ENCODE data around the gene PRR20G.

DNA sequence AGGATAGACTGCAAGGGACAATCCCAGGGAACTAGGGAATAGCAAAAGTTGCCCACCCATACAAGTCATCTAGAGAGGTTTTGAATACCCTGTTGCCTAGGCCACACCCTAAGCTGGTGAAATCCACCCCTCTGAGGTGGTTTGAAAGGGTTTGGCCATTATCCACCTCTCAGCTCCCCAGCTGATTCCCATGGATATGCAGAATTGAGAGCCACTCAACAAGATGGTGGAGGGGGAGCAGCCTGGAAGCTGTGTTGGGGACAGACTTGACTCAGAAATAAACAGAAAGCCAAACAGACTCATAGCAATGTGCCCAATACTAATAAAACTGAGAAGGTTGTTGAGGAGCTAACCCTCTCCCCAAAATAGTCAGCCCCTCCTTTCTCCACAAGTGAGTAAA, 10.9 kb downstream of the PRR20G start:
- TF ChIP-seq CTCF (IDR thresholded peaks at IDR 0.05) = no peak
- TF ChIP-seq EP300 (IDR thresholded peaks at IDR 0.05) = no peak
